Activated naive CD8-positive, alpha-beta T cell treated with anti-CD3 and anti-CD28 coated beads, Interleukin-2, amount 50 U/mL, for 24 hours (primary cell): Measurements from ENCODE around the gene SEMA3A.
"Not testable (repeated sequence)": the region's sequence is repeated elsewhere in the genome, so short reads cannot be mapped to it uniquely, and the experiment has no call there.

Experiments used
- ATAC-seq: fragments of 150-1000 bp; cut with Tn5 transposase; one replicate; pipeline ENCODE4 v1.10.0; 2021
- DNase-seq: peaks from one replicate; pipeline ENCODE4 v3.0.0; 2021
- H3K27ac Mint-ChIP-seq: one replicate; pipeline ENCODE4 v1.8.0; 2021; ENCODE audit warnings: mild to moderate bottlenecking, mixed read lengths
- H3K27me3 Mint-ChIP-seq: one replicate; pipeline ENCODE4 v1.8.0; 2021; ENCODE audit warnings: mixed read lengths
- H3K36me3 Mint-ChIP-seq: one replicate; pipeline ENCODE4 v1.8.0; 2021; ENCODE audit warnings: low read depth, mixed read lengths
- H3K4me1 Mint-ChIP-seq: one replicate; pipeline ENCODE4 v1.8.0; 2021; ENCODE audit warnings: mixed read lengths
- H3K4me3 Mint-ChIP-seq: one replicate; pipeline ENCODE4 v1.8.0; 2021; ENCODE audit warnings: mild to moderate bottlenecking, moderate library complexity, mixed read lengths
- H3K9me3 Mint-ChIP-seq: one replicate; pipeline ENCODE4 v1.8.0; 2021; ENCODE audit warnings: mixed read lengths

SEMA3A gene

DNA sequence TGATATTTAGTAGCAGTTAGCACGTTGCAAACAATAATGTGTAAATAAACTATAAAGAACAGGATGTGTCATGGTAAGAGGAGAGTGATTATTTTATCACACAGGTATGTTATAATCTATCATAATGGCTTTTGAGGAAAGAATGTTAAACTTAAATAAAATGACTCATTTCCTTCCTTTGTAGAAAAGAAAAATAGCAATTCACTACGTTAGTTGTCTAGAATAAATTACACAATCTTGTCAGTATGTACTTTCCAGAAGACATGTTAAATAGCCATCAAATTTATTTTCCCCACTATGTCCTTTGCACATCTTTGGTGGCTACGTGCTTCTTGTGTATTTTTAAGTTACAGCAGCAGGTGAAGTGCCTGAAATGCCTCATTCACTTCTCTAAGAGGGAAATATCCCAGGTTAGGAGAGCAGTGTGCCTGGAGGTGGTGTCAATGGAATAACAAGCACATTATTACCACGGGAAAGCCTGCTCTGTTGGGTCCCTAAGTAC lies 133.8 kb downstream of the SEMA3A start:
- Mint-ChIP-seq H3K36me3 (no peaks in the 10 kb centered on the region), H3K4me3 (no peak overlapping the region), H3K27ac (no peak overlapping the region), H3K9me3 (no peaks in the 10 kb centered on the region), H3K4me1 (peaks cover 5% of the 10 kb centered on the region), H3K27me3 (no peaks in the 10 kb centered on the region)
- DNase-seq (no peak), ATAC-seq (no peak)

DNA sequence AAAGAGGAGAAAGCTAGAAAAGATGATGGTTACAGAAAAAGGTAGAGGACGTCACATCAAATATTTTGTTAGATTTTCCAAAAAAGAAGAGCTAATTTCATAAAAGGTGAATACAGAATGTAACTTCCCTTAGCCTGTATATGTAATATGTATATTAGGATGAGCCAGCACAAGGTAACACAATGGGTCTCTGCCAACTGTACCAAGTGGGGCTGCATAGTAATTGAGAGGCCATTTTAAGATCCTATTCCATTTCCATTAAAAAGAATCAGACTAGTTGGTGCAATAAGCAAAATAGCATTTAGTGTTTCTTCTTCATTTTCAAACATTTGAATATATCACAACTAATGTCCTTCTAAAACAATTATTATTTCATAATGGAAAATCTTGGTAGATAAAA lies 134.6 kb downstream of the SEMA3A start:
- no peak for ATAC-seq
- Mint-ChIP-seq H3K27ac (no peak overlapping the region), H3K27me3 (no peaks in the 10 kb centered on the region), H3K36me3 (no peaks in the 10 kb centered on the region), H3K4me3 (no peak overlapping the region), H3K4me1 (peaks cover 5% of the 10 kb centered on the region), H3K9me3 (no peaks in the 10 kb centered on the region)
- DNase-seq, result no peak

DNA sequence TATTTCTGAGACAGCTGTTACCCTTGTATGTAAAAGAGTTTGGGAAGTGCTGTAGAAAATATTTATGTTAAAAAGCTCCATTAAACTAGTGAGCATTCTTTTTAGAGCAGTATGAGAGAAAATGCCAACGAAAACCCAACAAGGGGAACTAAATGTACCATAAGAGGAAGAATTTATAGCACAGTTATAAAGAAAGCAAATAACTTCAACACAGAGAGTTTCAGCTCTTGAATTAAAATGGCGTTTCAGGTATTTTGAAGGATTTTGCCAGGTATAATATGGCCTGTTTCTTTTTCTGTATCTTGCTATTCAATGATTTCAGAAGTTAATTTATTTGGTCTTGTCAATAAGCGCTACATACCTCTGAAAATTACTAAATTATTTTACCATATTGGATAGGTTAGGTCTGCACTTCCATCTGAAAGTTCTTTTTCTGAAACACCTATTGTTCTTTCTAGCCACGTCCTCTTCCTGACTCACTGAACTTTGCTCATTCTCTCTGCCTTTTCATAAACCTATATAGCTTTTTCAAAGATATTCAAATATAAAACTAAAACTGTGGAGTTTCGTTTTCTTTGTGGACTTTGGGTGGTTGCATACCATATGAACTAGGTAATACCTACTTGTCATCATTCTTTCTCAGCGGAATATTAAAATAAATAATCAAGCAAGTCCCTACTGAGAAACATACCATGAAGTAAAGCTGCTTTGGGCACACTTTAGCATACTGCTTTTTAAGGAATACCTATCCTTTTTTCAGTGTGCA lies 136.1 kb downstream of the SEMA3A start:
- H3K4me1 Mint-ChIP-seq, result peaks cover 5% of the 10 kb centered on the region
- H3K4me3 Mint-ChIP-seq, result no peak overlapping the region
- no peak overlapping the region for H3K27ac Mint-ChIP-seq
- DNase-seq (no peak), ATAC-seq (no peak)
- no peaks in the 10 kb centered on the region for H3K9me3 Mint-ChIP-seq
- H3K36me3 Mint-ChIP-seq, result no peaks in the 10 kb centered on the region
- no peaks in the 10 kb centered on the region for H3K27me3 Mint-ChIP-seq

DNA sequence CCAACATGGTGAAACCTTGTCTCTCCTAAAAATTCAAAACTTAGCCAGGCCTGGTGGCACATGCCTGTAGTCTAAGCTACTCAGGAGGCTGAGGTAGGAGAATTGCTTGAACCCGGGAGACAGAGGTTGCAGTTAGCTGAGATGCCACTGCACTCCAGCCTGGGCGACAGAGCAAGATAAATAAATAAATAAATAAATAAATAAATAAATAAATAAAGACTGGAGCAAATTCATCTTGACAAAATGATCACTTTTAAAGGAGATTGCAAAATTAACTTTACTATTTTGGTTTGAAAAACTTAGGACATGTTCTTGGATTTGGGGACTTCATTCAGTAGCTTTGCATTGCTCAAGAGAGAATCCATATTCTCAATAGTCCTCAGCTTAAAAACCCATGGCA lies 137.0 kb downstream of the SEMA3A start:
- no peaks in the 10 kb centered on the region for H3K27me3 Mint-ChIP-seq
- no peaks in the 10 kb centered on the region for H3K36me3 Mint-ChIP-seq
- ATAC-seq, result no peak
- H3K27ac Mint-ChIP-seq, result no peak overlapping the region
- no peak overlapping the region for H3K4me3 Mint-ChIP-seq
- no peaks in the 10 kb centered on the region for H3K9me3 Mint-ChIP-seq
- DNase-seq, result no peak
- H3K4me1 Mint-ChIP-seq, result peaks cover 5% of the 10 kb centered on the region

DNA sequence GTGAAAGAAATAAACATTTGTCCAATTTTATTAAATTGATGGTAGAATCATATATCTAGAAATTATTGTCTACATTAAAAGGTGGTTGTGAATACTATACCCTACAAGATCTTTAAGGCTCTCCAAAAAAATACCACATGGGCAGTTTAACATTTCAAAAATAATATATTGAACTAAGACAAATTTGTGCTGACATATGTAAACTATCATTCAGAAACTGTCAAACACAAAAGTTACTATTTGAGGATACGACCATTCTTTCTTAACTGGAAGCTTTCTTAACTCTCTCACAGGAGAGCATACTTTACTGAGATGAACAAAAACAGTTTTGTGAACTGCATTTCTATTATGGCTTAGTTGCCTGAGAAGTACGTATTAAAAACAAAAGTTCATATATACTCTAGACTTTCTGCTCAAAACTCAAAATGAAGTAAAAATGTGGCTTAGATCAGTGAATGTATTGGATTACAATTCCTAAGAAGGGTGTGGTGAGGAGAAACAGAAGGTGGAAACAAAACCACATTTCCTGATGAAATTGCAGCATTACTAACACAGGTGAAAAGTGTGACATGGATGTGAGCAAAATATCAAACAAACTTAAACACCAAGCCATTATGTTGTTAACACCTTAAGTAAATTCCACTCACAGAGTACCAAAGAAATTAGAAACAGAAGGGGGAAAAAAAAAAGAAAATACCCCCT lies 138.5 kb downstream of the SEMA3A start:
- ATAC-seq, result no peak

DNA sequence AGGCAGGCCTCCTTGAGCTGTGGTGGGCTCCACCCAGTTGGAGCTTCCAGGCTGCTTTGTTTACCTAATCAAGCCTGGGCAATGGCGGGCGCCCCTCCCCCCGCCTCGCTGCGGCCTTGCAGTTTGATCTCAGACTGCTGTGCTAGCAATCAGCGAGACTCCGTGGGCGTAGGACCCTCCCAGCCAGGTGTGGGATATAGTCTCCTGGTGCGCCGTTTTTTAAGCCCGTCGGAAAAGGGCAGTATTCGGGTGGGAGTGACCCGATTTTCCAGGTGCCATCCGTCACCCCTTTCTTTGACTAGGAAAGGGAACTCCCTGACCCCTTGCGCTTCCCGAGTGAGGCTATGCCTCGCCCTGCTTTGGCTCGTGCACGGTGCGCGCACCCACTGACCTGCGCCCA lies 139.4 kb downstream of the SEMA3A start:
- not testable (repeated sequence) for H3K9me3 Mint-ChIP-seq, H3K27me3 Mint-ChIP-seq, ATAC-seq, DNase-seq, H3K4me1 Mint-ChIP-seq, H3K4me3 Mint-ChIP-seq, H3K36me3 Mint-ChIP-seq, H3K27ac Mint-ChIP-seq

More for the DNA sequence above, 138.5 kb downstream of the SEMA3A start:
- no peaks in the 10 kb centered on the region for H3K27me3 Mint-ChIP-seq
- no peak overlapping the region for H3K27ac Mint-ChIP-seq
- no peak overlapping the region for H3K4me3 Mint-ChIP-seq
- H3K36me3 Mint-ChIP-seq, result no peaks in the 10 kb centered on the region
- no peaks in the 10 kb centered on the region for H3K9me3 Mint-ChIP-seq
- no peak for DNase-seq
- H3K4me1 Mint-ChIP-seq, result peaks cover 5% of the 10 kb centered on the region

DNA sequence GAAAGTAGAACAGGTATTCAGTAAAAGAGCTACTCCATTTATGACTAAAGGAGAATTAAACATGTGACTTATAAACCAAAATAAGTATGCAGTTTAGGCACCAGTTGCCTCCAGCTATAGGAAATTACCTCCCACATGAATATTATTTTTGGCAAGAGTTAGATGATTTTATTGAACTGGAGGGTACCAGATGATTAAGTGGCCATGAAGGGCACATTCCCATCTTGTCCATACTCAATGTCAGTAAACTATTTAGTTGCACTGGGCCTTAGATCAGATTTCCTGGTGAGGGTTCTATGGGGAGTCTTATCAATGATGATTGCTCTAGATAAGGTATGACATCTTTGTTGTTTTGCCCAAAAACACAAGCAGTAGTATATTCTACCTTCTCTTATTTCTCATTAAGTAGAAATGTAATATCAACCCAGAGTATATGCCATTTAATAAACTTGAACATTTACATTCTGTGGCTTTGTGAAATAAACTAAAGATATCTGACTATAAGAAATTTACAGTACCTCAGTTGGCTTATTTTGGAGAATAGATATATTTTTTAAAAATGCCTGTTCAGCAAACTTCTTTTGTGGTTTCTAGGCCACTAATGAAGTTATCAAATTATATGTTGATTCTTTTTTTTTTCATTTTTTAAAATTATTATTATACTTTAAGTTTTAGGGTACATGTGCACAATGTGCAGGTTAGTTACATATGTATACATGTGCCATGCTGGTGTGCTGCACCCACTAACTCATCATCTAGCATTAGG lies 145.3 kb downstream of the SEMA3A start:
- Mint-ChIP-seq H3K4me1 (no peaks in the 10 kb centered on the region), H3K36me3 (no peaks in the 10 kb centered on the region), H3K27me3 (peaks cover 2% of the 10 kb centered on the region), H3K9me3 (no peaks in the 10 kb centered on the region), H3K4me3 (no peak overlapping the region), H3K27ac (no peak overlapping the region)
- DNase-seq, result no peak
- no peak for ATAC-seq

DNA sequence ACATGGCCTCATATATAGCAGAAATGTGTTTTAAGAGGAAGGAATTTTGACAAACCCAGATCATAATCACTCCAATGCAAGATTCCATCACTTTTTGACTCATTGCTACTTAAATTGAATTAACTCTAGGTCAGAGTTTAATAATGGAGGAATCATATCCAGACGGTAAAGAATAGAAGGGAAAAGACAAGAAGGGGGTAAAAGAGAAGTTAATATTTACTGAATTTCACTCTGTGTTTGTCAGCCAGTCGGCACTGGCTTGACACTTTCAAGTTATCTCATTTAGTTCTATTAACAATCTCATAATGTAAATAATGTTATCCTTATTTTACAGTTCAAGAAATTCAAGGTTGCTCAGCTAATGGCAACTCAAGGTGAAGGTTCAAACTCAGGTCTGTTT lies 147.5 kb downstream of the SEMA3A start:
- Mint-ChIP-seq H3K9me3 (no peaks in the 10 kb centered on the region), H3K27me3 (peaks cover 2% of the 10 kb centered on the region), H3K4me3 (no peak overlapping the region)

DNA sequence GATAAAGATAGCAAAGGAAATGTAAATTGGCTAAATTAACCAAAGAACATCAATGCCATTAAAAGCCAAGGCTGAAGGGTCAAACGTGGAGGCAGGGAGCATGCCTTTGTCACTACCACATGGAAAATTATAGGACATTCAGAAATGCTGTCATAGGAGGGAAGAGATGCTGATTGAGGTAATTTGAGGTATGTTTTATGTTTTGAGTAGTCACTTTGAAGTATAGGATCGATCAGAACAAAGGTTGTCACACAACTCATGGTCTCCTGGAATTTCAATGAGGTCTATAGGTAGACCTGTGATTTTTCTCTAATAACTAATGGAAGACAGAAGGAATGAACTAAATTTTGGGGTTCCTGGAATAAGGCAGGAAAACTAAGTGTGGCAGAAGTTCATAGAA lies 149.8 kb downstream of the SEMA3A start:
- ATAC-seq (no peak), DNase-seq (no peak)
- Mint-ChIP-seq H3K27me3 (peaks cover 2% of the 10 kb centered on the region), H3K4me3 (no peak overlapping the region), H3K36me3 (no peaks in the 10 kb centered on the region), H3K9me3 (no peaks in the 10 kb centered on the region), H3K4me1 (no peaks in the 10 kb centered on the region), H3K27ac (no peak overlapping the region)

More for the DNA sequence above, 147.5 kb downstream of the SEMA3A start:
- ATAC-seq (no peak), DNase-seq (no peak)
- no peaks in the 10 kb centered on the region for H3K36me3 Mint-ChIP-seq
- no peaks in the 10 kb centered on the region for H3K4me1 Mint-ChIP-seq
- H3K27ac Mint-ChIP-seq, result no peak overlapping the region

DNA sequence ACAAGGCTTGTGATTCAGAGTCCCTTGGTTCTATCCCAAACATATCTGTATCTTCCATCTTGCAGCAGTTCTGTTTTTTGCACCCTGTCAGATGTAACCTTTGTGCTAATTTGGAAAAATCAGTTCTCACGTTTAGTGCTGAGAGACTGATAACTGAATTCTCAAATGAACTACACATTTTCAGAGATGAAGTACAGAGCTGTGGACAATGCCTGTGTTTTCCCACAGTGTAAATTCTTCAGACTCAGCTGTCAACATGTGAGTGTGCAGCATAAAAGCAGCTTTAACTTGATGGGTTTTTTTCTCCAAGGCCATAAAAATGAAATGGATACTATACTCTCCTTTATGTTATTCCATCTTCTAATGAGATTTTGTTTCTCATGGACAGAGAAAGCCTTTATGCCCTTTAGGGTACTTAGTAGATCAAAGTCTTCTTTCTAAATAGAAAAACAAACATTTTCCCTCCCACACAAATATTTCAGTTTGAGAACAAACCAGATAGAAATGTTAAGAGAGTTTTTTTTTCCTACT lies 150.9 kb downstream of the SEMA3A start:
- DNase-seq (no peak), ATAC-seq (no peak)
- Mint-ChIP-seq H3K27ac (no peak overlapping the region), H3K4me3 (no peak overlapping the region), H3K4me1 (no peaks in the 10 kb centered on the region), H3K27me3 (peaks cover 2% of the 10 kb centered on the region), H3K36me3 (no peaks in the 10 kb centered on the region), H3K9me3 (no peaks in the 10 kb centered on the region)

DNA sequence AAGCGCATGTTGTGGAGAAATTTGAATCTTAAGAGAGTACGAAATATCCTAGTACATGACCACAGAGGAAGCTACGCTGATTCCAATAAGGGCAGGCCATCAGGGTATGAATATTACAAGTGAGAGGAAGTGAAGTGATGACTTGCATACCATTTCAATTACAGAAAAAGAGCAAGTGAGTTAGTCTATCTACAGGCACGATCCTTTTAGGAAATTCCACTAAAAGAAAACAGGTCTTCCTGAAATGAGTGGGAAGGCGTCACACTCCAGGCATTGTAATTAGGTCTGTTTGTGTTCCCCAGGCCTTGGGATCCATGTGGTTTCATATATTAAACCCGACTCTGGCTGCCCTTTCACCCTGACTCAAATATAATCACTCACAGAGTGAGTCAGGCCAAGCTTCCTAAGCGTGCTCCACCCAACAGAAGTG lies 152.5 kb downstream of the SEMA3A start:
- ATAC-seq, result no peak
- Mint-ChIP-seq H3K27ac (no peak overlapping the region), H3K4me1 (no peaks in the 10 kb centered on the region)

DNA sequence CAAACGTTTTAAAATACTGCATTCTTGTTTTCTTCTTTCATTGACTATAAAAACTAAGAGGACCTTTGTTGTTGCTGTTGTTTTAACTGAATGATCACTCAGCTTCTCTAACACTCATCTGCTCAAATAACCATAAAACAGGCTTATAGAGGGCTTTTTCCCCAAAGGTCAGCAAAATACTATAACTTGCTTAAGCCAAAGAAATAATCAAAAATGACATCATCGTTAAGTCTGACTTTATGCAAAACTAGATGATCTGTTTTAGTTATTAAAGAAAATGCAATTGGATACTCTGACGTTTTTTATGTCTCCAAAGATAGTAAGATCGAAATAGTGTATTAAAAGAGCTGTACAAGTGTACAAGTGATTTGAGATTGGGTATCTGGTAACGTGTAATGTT lies 152.9 kb downstream of the SEMA3A start:
- ATAC-seq, result no peak
- H3K36me3 Mint-ChIP-seq, result no peaks in the 10 kb centered on the region

More for the DNA sequence above, 152.5 kb downstream of the SEMA3A start:
- Mint-ChIP-seq H3K4me3 (no peak overlapping the region), H3K36me3 (no peaks in the 10 kb centered on the region), H3K27me3 (peaks cover 2% of the 10 kb centered on the region), H3K9me3 (no peaks in the 10 kb centered on the region)
- no peak for DNase-seq

DNA sequence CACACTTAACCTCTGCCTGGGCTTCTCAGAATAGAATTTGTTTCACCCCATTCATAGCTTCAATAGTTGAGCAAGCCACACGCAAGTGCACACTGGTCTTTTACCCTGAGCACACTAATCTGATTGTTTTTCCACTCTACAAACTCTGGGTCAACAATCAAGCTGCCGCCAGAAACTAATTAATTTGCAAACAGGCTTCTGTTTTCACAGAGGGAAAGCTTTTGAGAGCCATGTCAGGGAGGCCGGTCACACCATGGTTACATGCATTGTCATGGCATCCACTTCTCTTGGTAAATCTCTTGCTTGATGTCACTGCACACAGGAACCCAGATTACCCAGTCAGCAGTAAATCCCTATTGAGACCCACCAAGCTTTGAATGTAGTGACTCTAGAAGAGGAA lies 154.2 kb downstream of the SEMA3A start:
- Mint-ChIP-seq H3K27ac (no peak overlapping the region), H3K4me1 (no peaks in the 10 kb centered on the region), H3K27me3 (no peaks in the 10 kb centered on the region), H3K9me3 (no peaks in the 10 kb centered on the region), H3K36me3 (no peaks in the 10 kb centered on the region), H3K4me3 (no peak overlapping the region)
- no peak for ATAC-seq
- DNase-seq, result no peak

More for the DNA sequence above, 152.9 kb downstream of the SEMA3A start:
- H3K9me3 Mint-ChIP-seq, result no peaks in the 10 kb centered on the region
- DNase-seq, result no peak
- H3K27me3 Mint-ChIP-seq, result peaks cover 2% of the 10 kb centered on the region
- no peak overlapping the region for H3K27ac Mint-ChIP-seq
- no peaks in the 10 kb centered on the region for H3K4me1 Mint-ChIP-seq
- no peak overlapping the region for H3K4me3 Mint-ChIP-seq

DNA sequence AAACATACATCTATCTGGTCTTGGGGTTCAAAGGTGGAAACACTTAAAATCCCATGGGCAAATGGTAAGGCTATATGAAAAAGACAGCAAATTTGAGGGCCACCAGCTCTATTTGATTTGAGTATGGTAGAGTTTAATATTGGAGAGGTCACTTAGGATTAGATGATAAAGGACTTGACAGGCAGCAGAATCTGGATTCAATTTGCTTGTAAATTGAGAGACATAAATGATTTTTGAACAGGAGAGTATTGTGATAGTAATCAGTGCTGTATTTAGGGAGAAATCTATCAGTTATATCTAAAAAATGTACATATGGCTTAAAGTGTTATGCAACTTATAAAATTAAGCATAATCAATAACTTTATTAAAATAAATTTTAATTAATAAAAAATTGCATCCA lies 155.2 kb downstream of the SEMA3A start:
- no peak overlapping the region for H3K4me3 Mint-ChIP-seq
- no peaks in the 10 kb centered on the region for H3K4me1 Mint-ChIP-seq
- no peaks in the 10 kb centered on the region for H3K9me3 Mint-ChIP-seq
- ATAC-seq (no peak), DNase-seq (no peak)
- H3K27ac Mint-ChIP-seq, result no peak overlapping the region
- H3K36me3 Mint-ChIP-seq, result no peaks in the 10 kb centered on the region
- H3K27me3 Mint-ChIP-seq, result no peaks in the 10 kb centered on the region
